ENCODE data around the gene LRRC2. TPM values are rescaled to one million over a fixed set of nuclear protein-coding genes. Genes with fewer than 3 reads are reported as not detected.

The LRRC2 gene
- total and polyA plus RNA-seq, 2 donors (not counting 3 experiments of a cell fraction or from before 2014, with no cell fraction given), result 0.14 to 0.73 TPM

DNA sequence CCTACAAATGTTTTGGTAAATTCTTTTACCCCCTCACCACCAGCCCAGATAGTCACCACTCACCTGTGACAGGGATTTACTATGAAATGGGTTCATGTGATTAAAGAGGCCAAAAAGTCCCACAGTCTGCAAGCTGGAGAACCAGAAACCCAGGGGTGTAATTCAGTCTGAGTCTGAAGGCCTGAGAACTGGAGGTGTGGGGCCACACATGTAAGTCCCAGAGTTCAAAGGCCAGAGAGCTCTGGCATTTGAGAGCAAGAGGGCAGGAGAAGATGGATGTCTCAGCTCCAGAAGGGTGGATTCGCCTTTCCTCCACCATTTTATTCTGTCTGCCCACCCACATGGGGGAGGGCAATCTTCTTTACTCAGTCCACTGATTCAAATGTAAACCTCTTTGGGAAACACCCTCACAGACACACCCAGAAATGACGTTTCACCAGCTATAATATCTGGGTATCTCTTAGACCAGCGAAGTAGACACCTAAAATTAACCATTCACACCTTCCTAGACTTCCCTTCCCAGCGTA lies 56.4 kb downstream of the LRRC2 start:
- Histone ChIP-seq H3K4me1 (ENCODE audit: control insufficient read depth, extremely low read depth, insufficient read depth, low read length) (no peaks in the 10 kb centered on the region), H3K4me2 (ENCODE audit: insufficient read depth, low read length) (no peak overlapping the region), H3K79me2 (ENCODE audit: control insufficient read depth, insufficient read depth, low read length) (no peaks in the 10 kb centered on the region), H3K27ac (ENCODE audit: insufficient read depth, low read depth, low read length) (no peak overlapping the region), H3K9me1 (replicated peaks; ENCODE audit: control insufficient read depth, extremely low read depth, insufficient read depth, low read length) (no peaks in the 10 kb centered on the region), H3K27me3 (ENCODE audit: control insufficient read depth in 2 of 2, insufficient read depth in 2 of 2, low read length in 2 of 2) (peaks cover 0 to 2% of the 10 kb centered on the region in 2 experiments), H3K9ac (replicated peaks; ENCODE audit: extremely low read depth, insufficient read depth, low read length) (no peak overlapping the region), H2AFZ (ENCODE audit: low read depth, low read length) (no peak overlapping the region), H3K4me3 (replicated peaks in 1 of 3; ENCODE audit: insufficient read depth in 1 of 3, low read depth in 1 of 3, low read length in 3 of 3) (no peak overlapping the region), H3K9me3 (replicated peaks; ENCODE audit: control insufficient read depth, insufficient read depth, low read length) (no peaks in the 10 kb centered on the region), H3K36me3 (ENCODE audit: control insufficient read depth in 2 of 2, extremely low read depth in 1 of 2, insufficient read depth in 2 of 2, low read length in 2 of 2) (no peaks in the 10 kb centered on the region), H4K20me1 (replicated peaks; ENCODE audit: control insufficient read depth, extremely low read depth, insufficient read depth, low read length) (no peaks in the 10 kb centered on the region)
- FAIRE-seq (no peak), DNase-seq (ENCODE audit: low read depth, low spot score) (no peak)
- BruUV-seq (replicated peaks), result no TSS peak
- intact Hi-C loops (cut with micrococcal nuclease) (no loop called here), dilution Hi-C loops (cut with MboI; ENCODE audit: extremely low pct_ligation_motif_present, low sequenced_read_pairs) (no loop called here)
- ChIA-PET POLR2A (no interaction called here), CTCF (interaction anchor here (1.1 to 8.1 kb wide), 5 partner anchors 12 to 120 kb away, joined by 4 to 52 read pairs (median 10); partner anchors contain the start of gene RTP3)
- TF ChIP-seq, protein P1, sequence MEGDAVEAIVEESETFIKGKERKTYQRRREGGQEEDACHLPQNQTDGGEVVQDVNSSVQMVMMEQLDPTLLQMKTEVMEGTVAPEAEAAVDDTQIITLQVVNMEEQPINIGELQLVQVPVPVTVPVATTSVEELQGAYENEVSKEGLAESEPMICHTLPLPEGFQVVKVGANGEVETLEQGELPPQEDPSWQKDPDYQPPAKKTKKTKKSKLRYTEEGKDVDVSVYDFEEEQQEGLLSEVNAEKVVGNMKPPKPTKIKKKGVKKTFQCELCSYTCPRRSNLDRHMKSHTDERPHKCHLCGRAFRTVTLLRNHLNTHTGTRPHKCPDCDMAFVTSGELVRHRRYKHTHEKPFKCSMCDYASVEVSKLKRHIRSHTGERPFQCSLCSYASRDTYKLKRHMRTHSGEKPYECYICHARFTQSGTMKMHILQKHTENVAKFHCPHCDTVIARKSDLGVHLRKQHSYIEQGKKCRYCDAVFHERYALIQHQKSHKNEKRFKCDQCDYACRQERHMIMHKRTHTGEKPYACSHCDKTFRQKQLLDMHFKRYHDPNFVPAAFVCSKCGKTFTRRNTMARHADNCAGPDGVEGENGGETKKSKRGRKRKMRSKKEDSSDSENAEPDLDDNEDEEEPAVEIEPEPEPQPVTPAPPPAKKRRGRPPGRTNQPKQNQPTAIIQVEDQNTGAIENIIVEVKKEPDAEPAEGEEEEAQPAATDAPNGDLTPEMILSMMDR (IDR thresholded peaks at IDR 0.05; ENCODE audit: extremely low read depth in 1 of 2, insufficient read depth in 1 of 2, low read depth in 1 of 2, low read length in 2 of 2), result no peak
- TF ChIP-seq POLR2A (IDR thresholded peaks at IDR 0.05; ENCODE audit: low read depth, low read length) (no peak), POLR2AphosphoS5 (IDR thresholded peaks at IDR 0.05; ENCODE audit: insufficient read depth, low read depth, low read length) (no peak), FOS (IDR thresholded peaks at IDR 0.05; ENCODE audit: borderline replicate concordance, insufficient read depth, low read length) (no peak), GATA2 (IDR thresholded peaks at IDR 0.05; ENCODE audit: insufficient read depth, insufficient read length, low read depth, low read length) (no peak), EZH2 (IDR thresholded peaks at IDR 0.05; ENCODE audit: borderline replicate concordance, low read depth, low read length, severe bottlenecking) (no peak), JUN (IDR thresholded peaks at IDR 0.05; ENCODE audit: borderline replicate concordance, insufficient read depth, insufficient read length, low read depth) (no peak)
